K562 (cell line): Measurements from ENCODE around the gene PRDX6. TPM values are rescaled to one million over a fixed set of nuclear protein-coding genes. Genes with fewer than 3 reads are reported as not detected.

Experiments used
- CBX3 ChIP-seq, 2 experiments: IDR thresholded peaks; 1 replicate in 1 of 2; 2 replicates in 1 of 2; pipeline ENCODE4 v1.6.1; 2012; ENCODE audit warnings: inconsistent platforms in 2 of 2, low read length in 2 of 2, borderline replicate concordance in 1 of 2, control low read depth in 1 of 2
- FOSL1 ChIP-seq: fragments of 200-800 bp; sonication (Bioruptor generic); conservative IDR thresholded peaks from 2 replicates; pipeline ENCODE4 v1.6.1; 2016; ENCODE audit warnings: missing genetic modification characterization, missing compliant biosample characterization
- FOXA3 ChIP-seq, 2 experiments: fragments of 450-650 bp in 1 of 2; sonication (generic) in 1 of 2; formaldehyde crosslinking; IDR thresholded peaks in 1 of 2; conservative IDR thresholded peaks in 1 of 2; 2 replicates each; pipeline versions ENCODE4 v1.4.0 to v1.8.0; 2020 to 2022; ENCODE audit warnings: mild to moderate bottlenecking in 2 of 2, missing genetic modification reagents in 1 of 2
- HNRNPH1 ChIP-seq: fragments of 200-400 bp; formaldehyde crosslinking; optimal IDR thresholded peaks from 2 replicates; pipeline ENCODE3; 2017; ENCODE audit warnings: low read depth, mild to moderate bottlenecking, low read length, moderate library complexity
- JUND ChIP-seq, 2 experiments: IDR thresholded peaks; 2 replicates in 1 of 2; 3 replicates in 1 of 2; pipeline ENCODE4 v1.6.1; 2011; ENCODE audit warnings: borderline replicate concordance in 2 of 2, low read depth in 2 of 2, low read length in 2 of 2, improper control_type of control experiment in 1 of 2, missing biosample characterization in 1 of 2, missing genetic modification characterization in 1 of 2, missing genetic modification reagents in 1 of 2
- MAFF ChIP-seq: IDR thresholded peaks from 2 replicates; pipeline ENCODE4 v1.6.1; 2012; ENCODE audit warnings: low read length, improper control_type of control experiment
- MAFG ChIP-seq: fragments of 450-650 bp; conservative IDR thresholded peaks from 2 replicates; pipeline ENCODE4 v1.6.1; 2016; ENCODE audit warnings: missing genetic modification characterization, missing compliant biosample characterization
- MAFK ChIP-seq: IDR thresholded peaks from 2 replicates; pipeline ENCODE4 v1.6.1; 2011; ENCODE audit warnings: low read length, improper control_type of control experiment
- PML ChIP-seq: IDR thresholded peaks from 2 replicates; pipeline ENCODE4 v1.6.1; 2012; ENCODE audit warnings: low read length, inconsistent platforms
- RFX1 ChIP-seq: fragments of 450-650 bp; IDR thresholded peaks from 2 replicates; pipeline ENCODE4 v1.6.1; 2016; ENCODE audit warnings: mild to moderate bottlenecking, moderate library complexity
- SMAD3 ChIP-seq: fragments of 450-650 bp; formaldehyde crosslinking; conservative IDR thresholded peaks from 2 replicates; pipeline ENCODE4 v1.4.0; 2020; ENCODE audit warnings: mild to moderate bottlenecking
- SNRNP70 ChIP-seq: fragments of 200-400 bp; formaldehyde crosslinking; optimal IDR thresholded peaks from 2 replicates; pipeline ENCODE3; 2017; ENCODE audit warnings: low read depth, low read length
- ZKSCAN8 ChIP-seq: fragments of 200-800 bp; sonication (Bioruptor generic); IDR thresholded peaks from 2 replicates; pipeline ENCODE4 v1.6.1; 2016; ENCODE audit warnings: missing genetic modification characterization, missing compliant biosample characterization
- ZNF785 ChIP-seq: fragments of 250-450 bp; sonication (Bioruptor Pico); IDR thresholded peaks from 2 replicates; pipeline ENCODE4 v1.4.0; 2020; ENCODE audit warnings: mild to moderate bottlenecking
- polyA plus RNA-seq, 8 experiments: library from polyadenylated mRNA; depleted of rRNA in 4 of 8; stranded (reverse) in 5 of 8; unstranded in 3 of 8; fragments of >200 nt; fragmentation: Nextera tagmentation in 2 of 8; fragmentation: Illumina TruSeq in 1 of 8; extraction: Ambion mirVana in 2 of 8; extraction: Trizol in 1 of 8; gene quantifications; 2 replicates each; pipeline versions ENCODE4 v1.2.1 to v1.2.3, GENCODE V29; 2011 to 2014; ENCODE audit warnings: inconsistent platforms in 1 of 8, missing spikeins in 1 of 8
- total RNA-seq, 7 experiments: library from RNA; depleted of rRNA in 6 of 7; stranded (reverse); fragments of >200 nt in 6 of 7; fragmentation: Illumina TruSeq in 2 of 7; extraction: Trizol in 2 of 7; gene quantifications; 2 replicates each; pipeline versions ENCODE4 v1.2.1 to v1.2.3, GENCODE V29; 2011 to 2021; ENCODE audit warnings: low replicate concordance in 1 of 7
- TF ChIP-seq, protein P1 (sequence below): fragments of 450-650 bp; IDR thresholded peaks from 2 replicates; pipeline ENCODE4 v1.6.1; 2016
- TF ChIP-seq, protein P2 (sequence below): sonication (generic); formaldehyde crosslinking; IDR thresholded peaks from 2 replicates; pipeline ENCODE4 v1.8.1; 2022; ENCODE audit warnings: missing genetic modification reagents
- TF ChIP-seq, protein P3 (sequence below): fragments of 450-650 bp; IDR thresholded peaks from 2 replicates; pipeline ENCODE4 v1.6.1; 2016; ENCODE audit warnings: borderline replicate concordance

The PRDX6 gene
- total and polyA plus RNA-seq, 9 of the 15 experiments (the other 6 are each of a cell fraction or from before 2014, with no cell fraction given): 277 to 1,082 (median 610) TPM

DNA sequence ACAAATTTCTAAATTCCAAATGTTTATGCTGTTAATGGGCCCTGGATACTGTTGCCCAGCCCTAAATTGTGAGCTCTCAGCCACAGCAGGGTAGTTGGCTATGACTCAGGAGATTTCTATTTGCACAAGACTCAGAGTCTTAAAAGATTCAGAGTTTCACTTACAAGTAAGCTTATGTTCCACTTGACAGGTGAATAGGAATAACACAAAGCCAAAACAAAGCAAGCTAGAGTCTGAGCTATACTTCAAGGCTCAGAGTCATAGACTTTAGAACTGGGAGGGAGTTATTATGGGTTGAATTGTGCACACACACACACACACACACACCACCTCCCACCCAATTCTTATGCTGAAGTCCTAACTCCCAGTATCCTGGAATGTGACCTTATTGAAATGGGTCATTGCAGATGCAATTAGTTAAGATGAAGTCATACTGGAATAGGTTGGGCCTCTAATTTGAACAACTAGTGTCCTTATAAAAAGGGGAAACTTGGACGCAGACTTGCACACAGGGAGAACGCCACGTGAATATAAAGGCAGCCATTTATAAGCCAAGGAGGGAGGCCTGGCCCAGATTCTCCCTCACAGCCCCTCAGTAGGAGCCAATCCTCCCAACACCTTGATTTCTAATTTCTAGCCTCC lies 30.2 kb downstream of the PRDX6 start (continued):
- TF ChIP-seq, protein P1, sequence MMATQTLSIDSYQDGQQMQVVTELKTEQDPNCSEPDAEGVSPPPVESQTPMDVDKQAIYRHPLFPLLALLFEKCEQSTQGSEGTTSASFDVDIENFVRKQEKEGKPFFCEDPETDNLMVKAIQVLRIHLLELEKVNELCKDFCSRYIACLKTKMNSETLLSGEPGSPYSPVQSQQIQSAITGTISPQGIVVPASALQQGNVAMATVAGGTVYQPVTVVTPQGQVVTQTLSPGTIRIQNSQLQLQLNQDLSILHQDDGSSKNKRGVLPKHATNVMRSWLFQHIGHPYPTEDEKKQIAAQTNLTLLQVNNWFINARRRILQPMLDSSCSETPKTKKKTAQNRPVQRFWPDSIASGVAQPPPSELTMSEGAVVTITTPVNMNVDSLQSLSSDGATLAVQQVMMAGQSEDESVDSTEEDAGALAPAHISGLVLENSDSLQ: no peak
- TF ChIP-seq ZKSCAN8 (CRISPR knock-in tag): no peak
- TF ChIP-seq ZNF785 (CRISPR knock-in tag): no peak
- TF ChIP-seq, protein P2, sequence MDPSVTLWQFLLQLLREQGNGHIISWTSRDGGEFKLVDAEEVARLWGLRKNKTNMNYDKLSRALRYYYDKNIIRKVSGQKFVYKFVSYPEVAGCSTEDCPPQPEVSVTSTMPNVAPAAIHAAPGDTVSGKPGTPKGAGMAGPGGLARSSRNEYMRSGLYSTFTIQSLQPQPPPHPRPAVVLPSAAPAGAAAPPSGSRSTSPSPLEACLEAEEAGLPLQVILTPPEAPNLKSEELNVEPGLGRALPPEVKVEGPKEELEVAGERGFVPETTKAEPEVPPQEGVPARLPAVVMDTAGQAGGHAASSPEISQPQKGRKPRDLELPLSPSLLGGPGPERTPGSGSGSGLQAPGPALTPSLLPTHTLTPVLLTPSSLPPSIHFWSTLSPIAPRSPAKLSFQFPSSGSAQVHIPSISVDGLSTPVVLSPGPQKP (CRISPR knock-in tag): no peak
- 0 out of 2 replicates have a peak, but pooled peaks have one; percentile 18 for TF ChIP-seq JUND (IDR thresholded peaks at IDR 0.05; ENCODE audit: borderline replicate concordance, low read depth, low read length)
- no peak; the same call in 2 of the 3 replicates for TF ChIP-seq JUND (tag; IDR thresholded peaks at IDR 0.05; ENCODE audit: borderline replicate concordance, low read depth, low read length)
- TF ChIP-seq RFX1: peak; percentile 62
- TF ChIP-seq PML: no peak
- TF ChIP-seq MAFK: peak; percentile 62
- TF ChIP-seq, protein P3, sequence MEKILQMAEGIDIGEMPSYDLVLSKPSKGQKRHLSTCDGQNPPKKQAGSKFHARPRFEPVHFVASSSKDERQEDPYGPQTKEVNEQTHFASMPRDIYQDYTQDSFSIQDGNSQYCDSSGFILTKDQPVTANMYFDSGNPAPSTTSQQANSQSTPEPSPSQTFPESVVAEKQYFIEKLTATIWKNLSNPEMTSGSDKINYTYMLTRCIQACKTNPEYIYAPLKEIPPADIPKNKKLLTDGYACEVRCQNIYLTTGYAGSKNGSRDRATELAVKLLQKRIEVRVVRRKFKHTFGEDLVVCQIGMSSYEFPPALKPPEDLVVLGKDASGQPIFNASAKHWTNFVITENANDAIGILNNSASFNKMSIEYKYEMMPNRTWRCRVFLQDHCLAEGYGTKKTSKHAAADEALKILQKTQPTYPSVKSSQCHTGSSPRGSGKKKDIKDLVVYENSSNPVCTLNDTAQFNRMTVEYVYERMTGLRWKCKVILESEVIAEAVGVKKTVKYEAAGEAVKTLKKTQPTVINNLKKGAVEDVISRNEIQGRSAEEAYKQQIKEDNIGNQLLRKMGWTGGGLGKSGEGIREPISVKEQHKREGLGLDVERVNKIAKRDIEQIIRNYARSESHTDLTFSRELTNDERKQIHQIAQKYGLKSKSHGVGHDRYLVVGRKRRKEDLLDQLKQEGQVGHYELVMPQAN: no peak
- TF ChIP-seq SNRNP70: no peak
- TF ChIP-seq MAFF: peak; percentile 53
- no peak for TF ChIP-seq SMAD3
- 0 out of 2 replicates have a peak, but pooled peaks have one; percentile 39 for TF ChIP-seq FOSL1
- TF ChIP-seq CBX3 (IDR thresholded peaks at IDR 0.05; ENCODE audit: borderline replicate concordance in 1 of 2, low read length in 2 of 2): no peak
- no peak for TF ChIP-seq HNRNPH1
- peak; percentile 52; the same call in 1 of the 2 replicates for TF ChIP-seq MAFG
- TF ChIP-seq FOXA3 (CRISPR knock-in tag; conservative IDR thresholded peaks at IDR 0.05 in 1 of 2, IDR thresholded peaks at IDR 0.05 in 1 of 2): 0 out of 4 replicates have a peak, but pooled peaks of 1 of the 2 experiments have one; percentile 22
